Endothelial cell of umbilical vein (primary cell): ENCODE results near the gene PGAM2. TPM values are rescaled to one million over a fixed set of nuclear protein-coding genes. Genes with fewer than 3 reads are reported as not detected.

Experiments used
- BruUV-seq: library from RNA; stranded (reverse); fragments of 400-500 nt; replicated peaks from 2 replicates; lab custom pipeline; 2021; lab: Mats Ljungman, UMichigan
- CTCF ChIA-PET: fragments of 300-600, 350-600 bp; sonication (Branson Sonifier 250); formaldehyde crosslinking; loops from one replicate; lab custom pipeline; 2021; ENCODE audit warnings: antibody characterized with exemption, inconsistent platforms; lab: Charles Lee
- POLR2A ChIA-PET: fragments of 300-600, 350-600 bp; sonication (Branson Sonifier 250); formaldehyde crosslinking; loops from one replicate; lab custom pipeline; 2021; ENCODE audit warnings: antibody characterized with exemption, inconsistent platforms; lab: Charles Lee
- DNase-seq: peaks from one replicate; pipeline ENCODE4 v3.0.0-alpha.2; 2011; ENCODE audit warnings: low read depth, low spot score
- FAIRE-seq: peaks from 2 replicates; lab custom pipeline; 2011; peaks lifted over from hg19 to GRCh38; lab: Jason Lieb, UNC
- H2AFZ ChIP-seq: 2 replicates; pipeline ENCODE4 v1.6.0; 2012; ENCODE audit warnings: low read depth, low read length, control low read depth, inconsistent platforms
- H3K27ac ChIP-seq: 2 replicates; pipeline ENCODE4 v1.5.1; 2011; ENCODE audit warnings: low read depth, mild to moderate bottlenecking, control low read depth, low read length, moderate library complexity; ENCODE audit not compliant: insufficient read depth
- H3K27me3 ChIP-seq, 2 experiments: 2 replicates each; pipeline versions ENCODE4 v1.6.0 to v1.6.1; 2011; ENCODE audit warnings: low read length in 2 of 2, mixed read lengths in 1 of 2; ENCODE audit not compliant: control insufficient read depth in 2 of 2, insufficient read depth in 2 of 2
- H3K36me3 ChIP-seq, 2 experiments: 2 replicates in 1 of 2; 3 replicates in 1 of 2; pipeline ENCODE4 v1.5.1; 2011; ENCODE audit warnings: low read length in 2 of 2, mild to moderate bottlenecking in 1 of 2, moderate library complexity in 1 of 2; ENCODE audit not compliant: control insufficient read depth in 2 of 2, insufficient read depth in 2 of 2; ENCODE audit errors: extremely low read depth in 1 of 2
- H3K4me1 ChIP-seq: 3 replicates; pipeline ENCODE4 v1.5.1; 2011; ENCODE audit warnings: mild to moderate bottlenecking, low read length; ENCODE audit not compliant: control insufficient read depth, insufficient read depth; ENCODE audit errors: extremely low read depth
- H3K4me2 ChIP-seq: 2 replicates; pipeline ENCODE4 v1.6.1; 2011; ENCODE audit warnings: low read length, control low read depth, mixed read lengths; ENCODE audit not compliant: insufficient read depth
- H3K4me3 ChIP-seq, 3 experiments: fragments of 200-600 bp in 1 of 3; sonication (generic), shearing (Covaris generic) in 1 of 3; replicated peaks in 1 of 3; 2 replicates each; pipeline ENCODE4 v1.5.1; 2011 to 2016; ENCODE audit warnings: control low read depth in 3 of 3, low read length in 3 of 3, mild to moderate bottlenecking in 2 of 3, inconsistent platforms in 1 of 3, low read depth in 1 of 3, moderate library complexity in 1 of 3; ENCODE audit not compliant: insufficient read depth in 1 of 3
- H3K79me2 ChIP-seq: 2 replicates; pipeline ENCODE4 v1.6.0; 2012; ENCODE audit warnings: low read length, inconsistent platforms; ENCODE audit not compliant: control insufficient read depth, insufficient read depth
- H3K9ac ChIP-seq: replicated peaks from 2 replicates; pipeline ENCODE3; 2011; ENCODE audit warnings: low read length, control low read depth; ENCODE audit not compliant: insufficient read depth; ENCODE audit errors: extremely low read depth
- H3K9me1 ChIP-seq: replicated peaks from 3 replicates; pipeline ENCODE4 v1.6.0; 2011; ENCODE audit warnings: mild to moderate bottlenecking, low read length; ENCODE audit not compliant: control insufficient read depth, insufficient read depth; ENCODE audit errors: extremely low read depth
- H3K9me3 ChIP-seq: replicated peaks from 2 replicates; pipeline ENCODE4 v1.5.1; 2012; ENCODE audit warnings: low read length, inconsistent platforms; ENCODE audit not compliant: control insufficient read depth, insufficient read depth
- H4K20me1 ChIP-seq: replicated peaks from 2 replicates; pipeline ENCODE3; 2011; ENCODE audit warnings: mild to moderate bottlenecking, low read length; ENCODE audit not compliant: control insufficient read depth, insufficient read depth; ENCODE audit errors: extremely low read depth
- EZH2 ChIP-seq: IDR thresholded peaks from 2 replicates; pipeline ENCODE4 v1.6.1; 2012; ENCODE audit warnings: borderline replicate concordance, low read depth, mild to moderate bottlenecking, moderate library complexity, low read length, inconsistent platforms; ENCODE audit not compliant: severe bottlenecking
- FOS ChIP-seq: IDR thresholded peaks from 2 replicates; pipeline ENCODE4 v1.6.1; 2011; ENCODE audit warnings: mild to moderate bottlenecking, low read length, moderate library complexity, borderline replicate concordance; ENCODE audit not compliant: insufficient read depth
- GATA2 ChIP-seq: IDR thresholded peaks from 2 replicates; pipeline ENCODE4 v1.7.0; 2011; ENCODE audit warnings: low read depth, mild to moderate bottlenecking, moderate library complexity, mixed read lengths, low read length; ENCODE audit not compliant: insufficient read length, insufficient read depth
- JUN ChIP-seq: IDR thresholded peaks from 2 replicates; pipeline ENCODE4 v1.6.1; 2011; ENCODE audit warnings: borderline replicate concordance, low read depth; ENCODE audit not compliant: insufficient read length, insufficient read depth
- MYC ChIP-seq: IDR thresholded peaks from one replicate; pipeline ENCODE4 v1.6.1; 2011; ENCODE audit warnings: mild to moderate bottlenecking, low read depth, low read length
- POLR2A ChIP-seq: IDR thresholded peaks from 2 replicates; pipeline ENCODE4 v1.6.1; 2012; ENCODE audit warnings: low read depth, mild to moderate bottlenecking, control low read depth, low read length
- POLR2AphosphoS5 ChIP-seq: IDR thresholded peaks from 2 replicates; pipeline ENCODE4 v1.6.1; 2012; ENCODE audit warnings: low read depth, mild to moderate bottlenecking, control low read depth, low read length, moderate library complexity; ENCODE audit not compliant: insufficient read depth
- dilution Hi-C: fragments of 300-500 bp; cut with MboI; formaldehyde crosslinking; loops from one replicate; pipeline ENCODE4 v1.15.0; 2019; ENCODE audit warnings: low sequenced_read_pairs; ENCODE audit not compliant: extremely low pct_ligation_motif_present
- intact Hi-C: fragments of 100-400 bp; cut with micrococcal nuclease; formaldehyde crosslinking; loops from one replicate; pipeline ENCODE4 v1.10.0; 2022
- polyA plus RNA-seq, 4 experiments: library from polyadenylated mRNA; depleted of rRNA in 3 of 4; stranded (reverse) in 3 of 4; unstranded in 1 of 4; fragments of >200 nt; gene quantifications; 2 replicates each; pipeline versions ENCODE4 v1.2.1 to v1.2.3, GENCODE V29; 2011 to 2012; ENCODE audit warnings: missing spikeins in 1 of 4
- total RNA-seq: library from RNA; stranded (reverse); gene quantifications from 2 replicates; pipeline ENCODE4 v1.2.3, GENCODE V29; 2021
- TF ChIP-seq, protein P1 (sequence below), 2 donors: IDR thresholded peaks; 1 replicate in 1 of 2; 2 replicates in 1 of 2; pipeline ENCODE4 v1.5.1; 2011; ENCODE audit warnings: low read length in 2 of 2, mild to moderate bottlenecking in 2 of 2, moderate library complexity in 2 of 2, control low read depth in 1 of 2, inconsistent platforms in 1 of 2, low read depth in 1 of 2; ENCODE audit not compliant: insufficient read depth in 1 of 2; ENCODE audit errors: extremely low read depth in 1 of 2
- TF ChIP-seq, protein P2 (sequence below): IDR thresholded peaks from 2 replicates; pipeline ENCODE4 v1.6.1; 2011; ENCODE audit not compliant: insufficient read depth, insufficient read length

PGAM2 gene
- total and polyA plus RNA-seq, 2 donors (not counting 3 experiments of a cell fraction or from before 2014, with no cell fraction given), result 0.19 TPM; not detected in 1

DNA sequence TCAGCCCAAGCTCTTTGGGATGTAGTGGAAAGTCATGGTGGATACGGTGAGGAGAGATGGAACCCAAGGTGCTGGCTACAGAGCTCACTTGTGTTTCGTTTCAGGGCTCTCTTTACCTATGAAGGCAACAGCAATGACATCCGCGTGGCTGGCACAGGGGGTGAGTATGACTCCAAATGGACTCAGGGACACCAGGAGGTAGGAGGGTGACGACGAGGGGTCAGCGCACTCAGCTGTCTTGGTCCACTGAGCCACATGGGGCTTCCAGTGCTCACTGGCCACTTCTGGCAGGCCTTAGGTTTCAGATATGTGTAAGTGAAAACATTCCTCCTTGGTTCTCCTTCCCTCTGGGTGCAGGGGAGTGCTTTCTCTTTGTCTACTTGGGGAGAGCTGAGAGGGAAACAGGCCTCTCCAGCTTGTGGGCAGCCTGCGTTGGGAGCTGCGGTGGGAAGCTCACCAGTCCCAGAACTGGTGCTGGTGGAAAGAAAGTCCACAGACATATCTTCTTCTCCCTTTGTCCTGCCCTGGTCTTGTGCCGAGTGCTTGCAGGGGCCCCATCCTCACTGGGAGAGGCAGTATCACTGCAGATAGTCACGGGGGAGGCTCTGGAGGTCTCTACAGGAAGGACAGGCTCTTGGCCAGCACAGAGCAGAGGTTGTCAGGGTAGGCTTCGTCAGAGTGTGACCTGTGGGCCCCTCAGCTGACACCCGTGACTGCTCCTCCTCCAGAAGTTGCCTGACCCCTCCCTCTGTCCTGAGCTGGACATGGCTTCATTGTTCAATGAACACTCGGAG is 15.0 kb downstream of the PGAM2 start:
- Histone ChIP-seq H3K27ac (no peak overlapping the region), H3K4me1 (peaks cover 8% of the 10 kb centered on the region), H3K79me2 (peaks cover 38% of the 10 kb centered on the region), H3K9me1 (no peaks in the 10 kb centered on the region), H3K4me3 (no peak overlapping the region), H3K9ac (no peak overlapping the region), H3K4me2 (no peak overlapping the region), H3K27me3 (no peaks in the 10 kb centered on the region), H3K36me3 (peaks cover 2 to 29% of the 10 kb centered on the region in 2 experiments), H2AFZ (no peak overlapping the region), H4K20me1 (no peaks in the 10 kb centered on the region), H3K9me3 (no peaks in the 10 kb centered on the region)
- dilution Hi-C loops, result no loop called here
- BruUV-seq, result no TSS peak
- intact Hi-C loops, result no loop called here
- DNase-seq, result no peak
- ChIA-PET CTCF (interaction anchor here (1.6 kb wide), 1 partner anchor 16 kb away, joined by 3 read pairs; no protein-coding TSS in a partner anchor), POLR2A (no interaction called here)
- TF ChIP-seq POLR2AphosphoS5 (no peak), MYC (no peak), EZH2 (no peak), GATA2 (no peak), JUN (no peak), FOS (no peak), POLR2A (no peak)
- TF ChIP-seq, protein P1, sequence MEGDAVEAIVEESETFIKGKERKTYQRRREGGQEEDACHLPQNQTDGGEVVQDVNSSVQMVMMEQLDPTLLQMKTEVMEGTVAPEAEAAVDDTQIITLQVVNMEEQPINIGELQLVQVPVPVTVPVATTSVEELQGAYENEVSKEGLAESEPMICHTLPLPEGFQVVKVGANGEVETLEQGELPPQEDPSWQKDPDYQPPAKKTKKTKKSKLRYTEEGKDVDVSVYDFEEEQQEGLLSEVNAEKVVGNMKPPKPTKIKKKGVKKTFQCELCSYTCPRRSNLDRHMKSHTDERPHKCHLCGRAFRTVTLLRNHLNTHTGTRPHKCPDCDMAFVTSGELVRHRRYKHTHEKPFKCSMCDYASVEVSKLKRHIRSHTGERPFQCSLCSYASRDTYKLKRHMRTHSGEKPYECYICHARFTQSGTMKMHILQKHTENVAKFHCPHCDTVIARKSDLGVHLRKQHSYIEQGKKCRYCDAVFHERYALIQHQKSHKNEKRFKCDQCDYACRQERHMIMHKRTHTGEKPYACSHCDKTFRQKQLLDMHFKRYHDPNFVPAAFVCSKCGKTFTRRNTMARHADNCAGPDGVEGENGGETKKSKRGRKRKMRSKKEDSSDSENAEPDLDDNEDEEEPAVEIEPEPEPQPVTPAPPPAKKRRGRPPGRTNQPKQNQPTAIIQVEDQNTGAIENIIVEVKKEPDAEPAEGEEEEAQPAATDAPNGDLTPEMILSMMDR (IDR thresholded peaks at IDR 0.05; ENCODE audit: extremely low read depth in 1 of 2, insufficient read depth in 1 of 2, low read depth in 1 of 2, low read length in 2 of 2), result no peak
- TF ChIP-seq, protein P2, sequence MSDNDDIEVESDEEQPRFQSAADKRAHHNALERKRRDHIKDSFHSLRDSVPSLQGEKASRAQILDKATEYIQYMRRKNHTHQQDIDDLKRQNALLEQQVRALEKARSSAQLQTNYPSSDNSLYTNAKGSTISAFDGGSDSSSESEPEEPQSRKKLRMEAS, result no peak
- no peak for FAIRE-seq
